ENCODE measurements around the gene ERH. TPM values are rescaled to one million over a fixed set of nuclear protein-coding genes. Genes with fewer than 3 reads are reported as not detected.
"Not testable (repeated sequence)": the region's sequence is repeated elsewhere in the genome, so short reads cannot be mapped to it uniquely, and the experiment has no call there.

Gene ERH
- total RNA-seq, 1 donor, result 110 TPM

DNA sequence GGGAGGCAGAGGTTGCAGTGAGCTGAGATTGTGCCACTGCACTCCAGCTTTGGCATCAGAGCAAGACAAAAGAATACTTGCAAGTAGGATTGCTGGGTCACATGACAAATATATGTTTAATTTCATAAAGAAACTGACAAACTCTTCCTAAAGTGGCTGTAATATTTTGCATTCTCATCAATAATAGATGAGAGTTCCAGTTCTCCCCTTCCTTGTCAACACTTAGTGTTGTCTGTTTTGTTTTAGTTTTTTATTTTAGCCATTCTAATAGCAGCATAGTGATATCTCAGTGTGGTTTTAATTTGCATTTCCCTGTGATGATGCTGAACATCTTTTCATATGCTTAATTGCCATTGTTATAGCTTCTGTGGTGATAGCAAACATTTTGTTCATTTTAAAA, 31.5 kb upstream of the ERH start:
- no peak overlapping the region for H3K4me3 ChIP-seq (ENCODE audit: low read depth, low read length)
- DNase-seq (ENCODE audit: low read depth), result no peak
- TF ChIP-seq, protein P1, sequence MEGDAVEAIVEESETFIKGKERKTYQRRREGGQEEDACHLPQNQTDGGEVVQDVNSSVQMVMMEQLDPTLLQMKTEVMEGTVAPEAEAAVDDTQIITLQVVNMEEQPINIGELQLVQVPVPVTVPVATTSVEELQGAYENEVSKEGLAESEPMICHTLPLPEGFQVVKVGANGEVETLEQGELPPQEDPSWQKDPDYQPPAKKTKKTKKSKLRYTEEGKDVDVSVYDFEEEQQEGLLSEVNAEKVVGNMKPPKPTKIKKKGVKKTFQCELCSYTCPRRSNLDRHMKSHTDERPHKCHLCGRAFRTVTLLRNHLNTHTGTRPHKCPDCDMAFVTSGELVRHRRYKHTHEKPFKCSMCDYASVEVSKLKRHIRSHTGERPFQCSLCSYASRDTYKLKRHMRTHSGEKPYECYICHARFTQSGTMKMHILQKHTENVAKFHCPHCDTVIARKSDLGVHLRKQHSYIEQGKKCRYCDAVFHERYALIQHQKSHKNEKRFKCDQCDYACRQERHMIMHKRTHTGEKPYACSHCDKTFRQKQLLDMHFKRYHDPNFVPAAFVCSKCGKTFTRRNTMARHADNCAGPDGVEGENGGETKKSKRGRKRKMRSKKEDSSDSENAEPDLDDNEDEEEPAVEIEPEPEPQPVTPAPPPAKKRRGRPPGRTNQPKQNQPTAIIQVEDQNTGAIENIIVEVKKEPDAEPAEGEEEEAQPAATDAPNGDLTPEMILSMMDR (IDR thresholded peaks at IDR 0.05; ENCODE audit: insufficient read depth, low read length), result no peak

DNA sequence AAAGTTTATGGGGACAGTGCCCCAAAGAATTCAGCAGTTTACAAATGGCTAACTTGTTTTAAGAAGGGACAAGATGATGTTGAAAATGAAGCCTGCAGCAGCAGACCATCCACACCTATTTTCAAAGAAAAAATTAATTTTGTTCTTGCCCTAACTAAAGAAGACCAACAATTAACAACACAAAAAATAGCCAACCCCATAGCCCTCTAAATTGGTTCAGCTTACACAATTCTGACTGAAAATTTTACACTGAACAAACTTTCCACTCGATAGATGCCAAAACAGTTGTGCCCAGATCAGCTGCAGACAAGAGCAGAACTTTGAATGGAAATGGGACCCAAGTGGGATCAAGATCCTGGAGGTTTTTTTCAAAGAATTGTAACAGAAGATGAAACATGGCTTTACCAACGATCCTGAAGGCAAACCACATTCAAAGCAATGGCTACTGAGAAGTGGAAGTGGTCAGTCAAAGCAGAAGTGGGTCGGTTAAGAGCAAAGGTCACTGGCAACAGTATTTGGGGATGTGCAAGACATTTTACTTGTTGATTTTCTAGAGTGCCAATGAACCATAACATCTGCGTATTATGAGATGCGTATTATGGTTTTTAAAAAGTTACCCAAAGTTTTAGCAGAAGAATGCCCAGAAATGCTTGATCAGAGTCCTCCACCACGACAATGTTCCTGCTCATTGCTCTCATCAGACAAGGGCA, 30.3 kb upstream of the ERH start:
- TF ChIP-seq, protein P1 (IDR thresholded peaks at IDR 0.05; ENCODE audit: insufficient read depth, low read length), result no peak
- H3K4me3 ChIP-seq (ENCODE audit: low read depth, low read length), result no peak overlapping the region
- no peak for DNase-seq (ENCODE audit: low read depth)

DNA sequence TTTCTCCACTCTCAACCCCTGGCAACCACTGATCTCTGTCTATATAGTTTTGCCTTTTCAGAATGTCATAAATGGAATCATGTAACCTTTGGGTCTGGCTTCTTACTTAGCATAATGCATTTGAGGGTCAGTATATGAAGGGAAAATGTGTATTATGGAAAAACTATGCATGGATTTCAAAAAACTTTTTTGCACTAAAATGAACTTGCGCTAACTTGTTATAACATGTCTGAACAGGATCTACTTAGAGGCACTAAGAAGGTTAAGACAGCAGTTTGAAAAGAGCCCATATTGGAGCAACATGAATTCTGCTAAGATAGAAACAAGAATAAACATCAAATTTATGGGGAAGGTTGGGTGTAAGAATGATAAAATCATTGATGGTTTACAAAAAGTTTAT, 29.5 kb upstream of the ERH start:
- DNase-seq (ENCODE audit: low read depth), result no peak
- H3K4me3 ChIP-seq (ENCODE audit: low read depth, low read length), result no peak overlapping the region
- TF ChIP-seq, protein P1 (IDR thresholded peaks at IDR 0.05; ENCODE audit: insufficient read depth, low read length), result no peak

DNA sequence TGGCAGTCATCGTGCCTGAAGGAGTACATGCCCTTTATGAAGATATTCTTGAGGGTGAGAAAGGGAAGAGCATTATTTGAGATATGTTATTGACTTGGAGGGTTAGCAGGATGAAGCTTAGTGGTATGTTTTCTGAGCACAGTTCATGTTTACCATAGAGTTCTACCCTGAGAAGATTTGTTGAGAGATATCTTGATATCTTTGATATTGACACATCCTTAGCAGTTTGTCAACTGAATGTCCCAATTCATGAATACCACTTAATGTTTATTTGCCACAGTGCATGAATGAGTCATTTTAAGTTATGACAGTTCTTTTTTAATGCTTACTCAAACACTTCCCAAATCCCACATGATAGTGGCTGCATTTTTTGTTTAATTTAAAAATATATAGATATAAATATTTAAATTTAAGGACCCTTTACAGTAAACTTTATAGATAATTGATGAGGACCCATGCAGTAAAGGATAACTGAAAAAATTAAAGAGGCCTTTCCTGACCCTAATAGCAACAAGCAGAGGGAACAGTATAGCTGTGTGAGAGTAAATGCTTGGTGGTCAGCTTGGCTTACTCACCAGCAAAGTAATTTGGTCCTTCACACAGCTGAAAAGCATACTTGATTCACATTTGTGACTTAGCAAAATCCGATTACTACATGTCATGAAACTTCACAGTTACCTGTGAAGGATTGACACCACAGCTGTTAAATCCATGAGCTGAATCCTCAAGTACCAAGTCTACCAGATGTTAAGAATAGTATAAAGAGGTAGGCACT, 26.2 kb upstream of the ERH start:
- TF ChIP-seq, protein P1 (IDR thresholded peaks at IDR 0.05; ENCODE audit: insufficient read depth, low read length), result no peak
- H3K4me3 ChIP-seq (ENCODE audit: low read depth, low read length), result no peak overlapping the region
- no peak for DNase-seq (ENCODE audit: low read depth)

DNA sequence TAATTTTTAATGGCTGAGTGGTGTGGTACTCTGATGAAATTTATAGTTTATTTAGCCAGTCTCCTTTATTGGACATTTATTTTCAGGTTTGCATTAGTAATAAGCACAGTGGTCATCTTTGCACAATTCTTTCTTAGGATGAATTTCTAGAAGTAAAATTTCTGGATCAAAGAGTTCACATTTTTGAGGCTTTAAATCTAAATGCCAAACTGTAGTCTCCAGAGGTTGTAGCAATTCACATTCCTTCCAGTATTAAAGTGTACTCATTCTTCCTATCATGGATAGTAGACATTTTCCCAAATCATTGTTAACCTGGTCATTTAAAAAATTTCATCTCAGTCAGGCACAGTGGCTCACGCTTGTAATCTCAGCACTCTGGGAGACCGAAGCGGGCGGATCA, 25.2 kb upstream of the ERH start:
- peak; percentile 31 for DNase-seq (ENCODE audit: low read depth)
- H3K4me3 ChIP-seq (ENCODE audit: low read depth, low read length), result no peak overlapping the region
- TF ChIP-seq, protein P1 (IDR thresholded peaks at IDR 0.05; ENCODE audit: insufficient read depth, low read length), result no peak

DNA sequence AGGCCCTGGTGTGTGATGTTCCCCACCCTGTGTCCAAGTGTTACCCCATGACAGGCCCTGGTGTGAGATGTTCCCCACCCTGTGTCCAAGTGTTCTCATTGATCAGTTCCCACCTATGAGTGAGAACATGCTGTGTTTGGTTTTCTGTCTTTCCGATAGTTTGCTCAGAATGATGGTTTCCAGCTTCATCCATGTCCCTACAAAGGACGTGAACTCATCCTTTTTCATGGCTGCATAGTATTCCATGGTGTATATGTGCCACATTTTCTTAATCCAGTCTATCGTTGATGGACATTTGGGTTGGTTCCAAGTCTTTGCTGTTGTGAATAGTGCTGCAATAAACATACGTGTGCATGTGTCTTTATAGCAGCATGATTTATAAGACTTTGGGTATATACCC, 18.0 kb upstream of the ERH start:
- H3K4me3 ChIP-seq (ENCODE audit: low read depth, low read length); DNase-seq (ENCODE audit: low read depth): not testable (repeated sequence)

DNA sequence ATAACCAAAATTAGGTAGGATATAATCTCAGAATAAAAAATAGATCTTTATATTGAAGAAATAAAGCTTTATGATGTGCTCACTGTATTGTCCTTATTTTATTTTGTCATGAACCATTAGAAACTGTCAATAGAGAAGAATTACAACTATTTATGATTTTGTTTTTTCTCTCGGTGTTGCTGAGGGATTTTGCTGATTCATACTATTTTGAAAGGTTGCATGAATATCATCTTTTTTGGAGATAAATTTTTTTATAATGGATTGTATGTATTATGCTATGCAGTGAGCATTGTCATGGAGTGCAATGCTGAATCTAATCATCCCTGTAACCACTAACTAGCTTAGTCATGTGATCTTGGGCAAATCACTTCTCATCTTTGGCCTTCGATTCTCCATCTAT, 15.4 kb upstream of the ERH start:
- TF ChIP-seq, protein P1 (IDR thresholded peaks at IDR 0.05; ENCODE audit: insufficient read depth, low read length), result no peak
- DNase-seq (ENCODE audit: low read depth), result no peak
- H3K4me3 ChIP-seq (ENCODE audit: low read depth, low read length), result no peak overlapping the region
